Gastrocnemius medialis (tissue), 4 donors: ENCODE measurements around the gene GALNT2. TPM values are rescaled to one million over a fixed set of nuclear protein-coding genes. Genes with fewer than 3 reads are reported as not detected.

Source experiments
- ATAC-seq, 2 donors: fragments of 150-250 bp; one replicate each; pipeline ENCODE4 v1.9.1; 2016
- DNase-seq, 2 donors: peaks; one replicate each; pipeline ENCODE4 v3.0.0-alpha.2; 2019
- H3K27ac ChIP-seq, 4 donors: fragments of 200-600 bp; sonication (generic); 1 replicate in 1 of 4; 2 replicates in 3 of 4; pipeline ENCODE4 v1.5.1; 2016 to 2018; ENCODE audit warnings: mild to moderate bottlenecking in 2 of 4, moderate library complexity in 1 of 4
- H3K27me3 ChIP-seq, 3 donors: fragments of 200-600 bp; sonication (generic) in 2 of 3; 1 replicate in 1 of 3; 2 replicates in 2 of 3; pipeline versions ENCODE4 v1.5.1 to v1.6.0; 2016 to 2019; ENCODE audit warnings: mild to moderate bottlenecking in 1 of 3, moderate library complexity in 1 of 3
- H3K36me3 ChIP-seq, 2 donors: fragments of 200-600 bp; sonication (generic) in 1 of 2; one replicate each; pipeline ENCODE4 v1.5.1; 2017 to 2018
- H3K4me1 ChIP-seq, 2 donors: fragments of 200-600 bp; sonication (generic) in 1 of 2; one replicate each; pipeline ENCODE4 v1.5.1; 2016 to 2017; ENCODE audit warnings: mild to moderate bottlenecking in 2 of 2
- H3K4me3 ChIP-seq, 4 donors: fragments of 200-600 bp; sonication (generic) in 3 of 4; 1 replicate in 1 of 4; 2 replicates in 3 of 4; pipeline ENCODE4 v1.5.1; 2016 to 2019; ENCODE audit warnings: mild to moderate bottlenecking in 2 of 4
- H3K9me3 ChIP-seq, 3 donors: fragments of 200-600 bp; sonication (generic) in 2 of 3; 1 replicate in 1 of 3; 2 replicates in 2 of 3; pipeline ENCODE4 v1.5.1; 2016 to 2019
- CTCF ChIP-seq, 5 experiments: fragments of 450-650 bp in 3 of 5; fragments of 200-600 bp in 2 of 5; sonication (generic) in 2 of 5; IDR thresholded peaks in 4 of 5; conservative IDR thresholded peaks in 1 of 5; 1 replicate in 4 of 5; 2 replicates in 1 of 5; pipeline ENCODE4 v1.5.1; 2016 to 2019; ENCODE audit warnings: antibody characterized with exemption in 5 of 5, mild to moderate bottlenecking in 3 of 5, moderate library complexity in 3 of 5
- POLR2A ChIP-seq, 2 donors: fragments of 450-650 bp; IDR thresholded peaks; one replicate each; pipeline ENCODE4 v1.6.1; 2017; ENCODE audit warnings: antibody characterized with exemption in 2 of 2, mild to moderate bottlenecking in 2 of 2, moderate library complexity in 2 of 2
- in situ Hi-C, 4 donors: fragments of 200-750 bp; cut with MboI; loops; one replicate each; pipeline versions ENCODE4 v1.15.0 to v1.8.0; 2017; ENCODE audit warnings: low sequenced_read_pairs in 4 of 4
- intact Hi-C: fragments of 100-400 bp; cut with DNase I; formaldehyde crosslinking; loops from one replicate; pipeline ENCODE4 v1.15.1; 2023; ENCODE audit warnings: low total_unique reads
- total RNA-seq, 4 donors: library from RNA; depleted of rRNA; stranded (reverse); fragments of >200 nt; gene quantifications; one replicate each; pipeline versions ENCODE4 v1.1.0 to v1.2.3, GENCODE V29; 2016

Gene GALNT2
- total RNA-seq, 4 donors from 2014 or later, result 73.7 to 106 (median 78.3) TPM

- no peaks in the 10 kb centered on the region for H3K9me3 ChIP-seq
- H3K4me3 ChIP-seq, result no peak overlapping the region
- ATAC-seq (no peak), DNase-seq (no peak)
- H3K4me1 ChIP-seq, result peaks cover 6 to 9% of the 10 kb centered on the region in 2 donors
- TF ChIP-seq CTCF (IDR thresholded peaks at IDR 0.05 in 4 of 5, conservative IDR thresholded peaks at IDR 0.05 in 1 of 5) (no peak), POLR2A (IDR thresholded peaks at IDR 0.05) (no peak)
- no peak overlapping the region for H3K27ac ChIP-seq
- no peaks in the 10 kb centered on the region for H3K27me3 ChIP-seq
- in situ Hi-C loops (no loop called here), intact Hi-C loops (no loop called here)
- H3K36me3 ChIP-seq, result no peaks in the 10 kb centered on the region
These were observed 18.7 kb upstream of the GALNT2 start for GRCh38 chr1:230048322-230048721.

- H3K36me3 ChIP-seq, result no peaks in the 10 kb centered on the region
- no peaks in the 10 kb centered on the region for H3K27me3 ChIP-seq
- no peak overlapping the region for H3K4me3 ChIP-seq
- DNase-seq, result no peak
- H3K27ac ChIP-seq, result no peak overlapping the region
- TF ChIP-seq POLR2A (IDR thresholded peaks at IDR 0.05) (no peak), CTCF (IDR thresholded peaks at IDR 0.05 in 4 of 5, conservative IDR thresholded peaks at IDR 0.05 in 1 of 5) (no peak)
- H3K4me1 ChIP-seq, result peaks cover 6 to 9% of the 10 kb centered on the region in 2 donors
- ATAC-seq, result peak in 1 of 2 donors; percentile 65
- H3K9me3 ChIP-seq, result no peaks in the 10 kb centered on the region
- intact Hi-C loops (no loop called here), in situ Hi-C loops (no loop called here)
These were observed 18.1 kb upstream of the GALNT2 start for GRCh38 chr1:230048922-230049321.

- H3K4me3 ChIP-seq, result no peak overlapping the region
- intact Hi-C loops (no loop called here), in situ Hi-C loops (no loop called here)
- peaks cover 6 to 9% of the 10 kb centered on the region in 2 donors for H3K4me1 ChIP-seq
- no peak for TF ChIP-seq CTCF (IDR thresholded peaks at IDR 0.05 in 4 of 5, conservative IDR thresholded peaks at IDR 0.05 in 1 of 5)
- no peak for TF ChIP-seq POLR2A (IDR thresholded peaks at IDR 0.05)
- DNase-seq, result no peak
- no peaks in the 10 kb centered on the region for H3K27me3 ChIP-seq
- H3K36me3 ChIP-seq, result no peaks in the 10 kb centered on the region
- ATAC-seq, result peak in 1 of 2 donors; percentile 46
- H3K9me3 ChIP-seq, result no peaks in the 10 kb centered on the region
- no peak overlapping the region for H3K27ac ChIP-seq
These were observed 17.3 kb upstream of the GALNT2 start for GRCh38 chr1:230049731-230050130.

- no peaks in the 10 kb centered on the region for H3K27me3 ChIP-seq
- H3K36me3 ChIP-seq, result no peaks in the 10 kb centered on the region
- intact Hi-C loops (no loop called here), in situ Hi-C loops (no loop called here)
- H3K27ac ChIP-seq, result no peak overlapping the region
- H3K4me3 ChIP-seq, result no peak overlapping the region
- H3K4me1 ChIP-seq, result peaks cover 6 to 9% of the 10 kb centered on the region in 2 donors
- no peaks in the 10 kb centered on the region for H3K9me3 ChIP-seq
- DNase-seq (no peak), ATAC-seq (no peak)
- TF ChIP-seq POLR2A (IDR thresholded peaks at IDR 0.05) (no peak), CTCF (IDR thresholded peaks at IDR 0.05 in 4 of 5, conservative IDR thresholded peaks at IDR 0.05 in 1 of 5) (no peak)
These were observed 15.9 kb upstream of the GALNT2 start for GRCh38 chr1:230050973-230051735.
